Vagina (tissue), 2 donors: Measurements from ENCODE around the gene BMF.

ENCODE experiments used
- POLR2A ChIP-seq, 2 donors: fragments of 450-650 bp; IDR thresholded peaks; one replicate each; pipeline ENCODE4 v1.6.1; 2017; ENCODE audit warnings: antibody characterized with exemption in 2 of 2, mild to moderate bottlenecking in 2 of 2, moderate library complexity in 2 of 2
- POLR2AphosphoS5 ChIP-seq, 2 donors: sonication (generic); formaldehyde crosslinking; IDR thresholded peaks; one replicate each; pipeline ENCODE4 v1.9.0; 2017; ENCODE audit warnings: antibody characterized with exemption in 2 of 2, mild to moderate bottlenecking in 2 of 2, low read depth in 1 of 2; ENCODE audit not compliant: insufficient read depth in 1 of 2
- TF ChIP-seq, protein P1 (sequence below), 3 experiments: fragments of 450-650 bp in 2 of 3; fragments of 200-600 bp in 1 of 3; sonication (generic) in 1 of 3; IDR thresholded peaks; one replicate each; pipeline ENCODE4 v1.5.1; 2017 to 2019; ENCODE audit warnings: antibody characterized with exemption in 3 of 3, mild to moderate bottlenecking in 2 of 3, moderate library complexity in 2 of 3

DNA sequence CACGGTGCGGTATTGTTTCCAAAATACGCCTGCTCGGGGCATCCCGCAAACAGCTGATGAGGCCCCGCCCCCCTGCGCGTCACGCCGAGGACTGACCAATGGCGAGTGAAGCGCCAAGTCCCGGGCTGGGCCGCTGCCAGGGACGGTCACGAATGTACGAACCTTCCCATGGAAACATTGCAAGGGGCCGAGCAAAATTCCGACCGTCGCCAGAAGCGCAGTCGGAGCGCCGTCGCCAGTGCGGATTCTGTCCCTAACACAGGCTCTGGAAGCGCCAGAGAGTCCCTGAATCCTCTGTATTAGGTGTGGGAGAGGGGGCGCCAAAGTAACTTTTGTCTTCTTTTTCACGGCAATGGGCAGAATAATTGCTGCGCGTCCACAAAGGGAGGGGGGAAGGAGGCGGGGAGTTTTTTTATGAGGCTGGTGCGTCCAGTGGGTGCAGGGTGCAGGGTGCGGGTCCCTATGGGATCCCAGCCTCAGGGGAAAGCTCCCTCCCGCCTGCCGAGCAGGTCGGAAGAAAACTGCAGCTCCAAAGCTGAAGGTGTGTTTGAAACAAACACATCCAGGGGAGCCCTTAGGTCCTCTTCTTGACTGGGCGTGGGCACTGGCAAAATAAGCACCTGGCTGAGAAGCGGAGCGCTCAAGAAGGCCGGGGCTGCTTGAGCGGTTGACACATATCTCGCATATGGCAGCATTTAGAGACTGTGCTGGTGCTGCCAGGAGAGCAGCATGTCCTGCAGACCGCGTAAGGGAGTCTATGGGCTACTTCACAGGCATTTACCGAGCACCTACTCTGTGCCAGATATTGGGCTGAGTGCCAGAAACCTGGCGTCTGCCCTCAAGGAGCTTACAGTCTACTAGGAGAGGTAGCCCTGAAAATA, at the start of gene BMF:
- TF ChIP-seq, protein P1, sequence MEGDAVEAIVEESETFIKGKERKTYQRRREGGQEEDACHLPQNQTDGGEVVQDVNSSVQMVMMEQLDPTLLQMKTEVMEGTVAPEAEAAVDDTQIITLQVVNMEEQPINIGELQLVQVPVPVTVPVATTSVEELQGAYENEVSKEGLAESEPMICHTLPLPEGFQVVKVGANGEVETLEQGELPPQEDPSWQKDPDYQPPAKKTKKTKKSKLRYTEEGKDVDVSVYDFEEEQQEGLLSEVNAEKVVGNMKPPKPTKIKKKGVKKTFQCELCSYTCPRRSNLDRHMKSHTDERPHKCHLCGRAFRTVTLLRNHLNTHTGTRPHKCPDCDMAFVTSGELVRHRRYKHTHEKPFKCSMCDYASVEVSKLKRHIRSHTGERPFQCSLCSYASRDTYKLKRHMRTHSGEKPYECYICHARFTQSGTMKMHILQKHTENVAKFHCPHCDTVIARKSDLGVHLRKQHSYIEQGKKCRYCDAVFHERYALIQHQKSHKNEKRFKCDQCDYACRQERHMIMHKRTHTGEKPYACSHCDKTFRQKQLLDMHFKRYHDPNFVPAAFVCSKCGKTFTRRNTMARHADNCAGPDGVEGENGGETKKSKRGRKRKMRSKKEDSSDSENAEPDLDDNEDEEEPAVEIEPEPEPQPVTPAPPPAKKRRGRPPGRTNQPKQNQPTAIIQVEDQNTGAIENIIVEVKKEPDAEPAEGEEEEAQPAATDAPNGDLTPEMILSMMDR (IDR thresholded peaks at IDR 0.05) = peak in 1 of 3 experiments; percentile 13
- peak; percentile 86 to 92 for TF ChIP-seq POLR2AphosphoS5 (IDR thresholded peaks at IDR 0.05; ENCODE audit: insufficient read depth in 1 of 2, low read depth in 1 of 2)
- no peak for TF ChIP-seq POLR2A (IDR thresholded peaks at IDR 0.05)
